K562 (cell line): Measurements from ENCODE around the gene IGF2BP3. TPM values are rescaled to one million over a fixed set of nuclear protein-coding genes. Genes with fewer than 3 reads are reported as not detected.

Source experiments
- ARID3B ChIP-seq: fragments of 250-450 bp; sonication (Bioruptor Pico); IDR thresholded peaks from 2 replicates; pipeline ENCODE4 v1.4.0; 2020; ENCODE audit warnings: borderline replicate concordance
- ELK1 ChIP-seq: sonication (generic); formaldehyde crosslinking; IDR thresholded peaks from 2 replicates; pipeline ENCODE4 v1.8.1; 2022; ENCODE audit warnings: missing genetic modification reagents
- U2AF2 ChIP-seq: fragments of 200-400 bp; formaldehyde crosslinking; optimal IDR thresholded peaks from 2 replicates; pipeline ENCODE3; 2017; ENCODE audit warnings: low read depth, mild to moderate bottlenecking, low read length
- YY1 ChIP-seq, 3 experiments: IDR thresholded peaks; 2 replicates each; pipeline ENCODE4 v1.6.1; 2011; ENCODE audit warnings: low read length in 2 of 3, mild to moderate bottlenecking in 2 of 3, moderate library complexity in 2 of 3, borderline replicate concordance in 1 of 3, control low read depth in 1 of 3, low read depth in 1 of 3; ENCODE audit not compliant: insufficient read depth in 3 of 3, insufficient replicate concordance in 2 of 3, control insufficient read depth in 1 of 3, insufficient read length in 1 of 3; ENCODE audit errors: extremely low read depth in 1 of 3
- ZNF143 ChIP-seq: sonication (generic); formaldehyde crosslinking; IDR thresholded peaks from 2 replicates; pipeline ENCODE4 v1.9.0; 2022; ENCODE audit warnings: mild to moderate bottlenecking, missing genetic modification reagents
- polyA plus RNA-seq, 8 experiments: library from polyadenylated mRNA; depleted of rRNA in 4 of 8; stranded (reverse) in 5 of 8; unstranded in 3 of 8; fragments of >200 nt; fragmentation: Nextera tagmentation in 2 of 8; fragmentation: Illumina TruSeq in 1 of 8; extraction: Ambion mirVana in 2 of 8; extraction: Trizol in 1 of 8; gene quantifications; 2 replicates each; pipeline versions ENCODE4 v1.2.1 to v1.2.3, GENCODE V29; 2011 to 2014; ENCODE audit warnings: inconsistent platforms in 1 of 8, missing spikeins in 1 of 8
- total RNA-seq, 7 experiments: library from RNA; depleted of rRNA in 6 of 7; stranded (reverse); fragments of >200 nt in 6 of 7; fragmentation: Illumina TruSeq in 2 of 7; extraction: Trizol in 2 of 7; gene quantifications; 2 replicates each; pipeline versions ENCODE4 v1.2.1 to v1.2.3, GENCODE V29; 2011 to 2021; ENCODE audit warnings: low replicate concordance in 1 of 7

IGF2BP3 gene
- total and polyA plus RNA-seq, 9 of the 15 experiments (the other 6 are each of a cell fraction or from before 2014, with no cell fraction given): 8.4 to 88.1 (median 61.2) TPM

DNA sequence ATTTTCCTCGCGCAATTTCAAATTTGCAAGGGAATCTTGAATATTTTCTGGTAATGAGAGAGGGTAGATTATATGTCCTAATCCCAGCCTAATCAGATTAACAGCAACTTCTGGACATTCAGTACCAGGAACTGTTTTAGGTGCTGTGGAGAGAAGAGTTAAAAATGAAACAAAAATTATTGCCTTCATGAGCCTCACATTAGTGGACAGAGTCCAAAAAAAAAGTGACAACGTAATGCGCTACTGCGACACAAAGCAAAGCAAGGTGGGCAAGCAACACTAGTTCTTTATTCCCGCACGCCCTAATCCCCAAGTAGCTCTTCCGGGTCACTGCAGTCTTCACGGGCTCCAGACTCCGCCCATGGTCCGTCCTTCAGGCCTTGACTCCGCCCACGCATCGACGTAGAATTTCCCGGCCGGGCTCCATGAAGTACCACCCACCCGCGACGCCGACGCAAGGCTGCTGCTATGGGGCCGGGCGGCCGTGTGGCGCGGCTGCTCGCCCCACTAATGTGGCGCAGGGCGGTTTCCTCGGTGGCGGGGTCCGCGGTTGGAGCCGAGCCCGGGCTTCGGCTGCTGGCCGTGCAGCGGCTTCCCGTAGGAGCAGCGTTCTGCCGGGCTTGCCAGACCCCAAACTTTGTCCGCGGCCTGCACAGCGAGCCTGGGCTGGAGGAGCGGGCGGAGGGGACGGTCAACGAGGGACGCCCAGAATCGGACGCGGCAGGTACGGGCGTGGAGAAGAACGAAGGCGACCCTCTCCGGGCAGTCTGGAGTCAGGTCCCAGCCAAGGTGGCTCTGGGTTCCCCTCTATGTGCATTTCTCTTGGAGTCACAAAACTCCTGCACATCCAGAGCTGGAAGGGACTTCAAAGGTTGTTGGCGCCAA, 171.2 kb downstream of the IGF2BP3 start, which contains the start of gene MALSU1 (continued):
- no peak for TF ChIP-seq ARID3B (CRISPR knock-in tag)
- peak in 2 of 3 experiments; percentile 83 to 85 for TF ChIP-seq YY1 (IDR thresholded peaks at IDR 0.05; ENCODE audit: borderline replicate concordance in 1 of 3, control insufficient read depth in 1 of 3, extremely low read depth in 1 of 3, insufficient read depth in 3 of 3, insufficient read length in 1 of 3, insufficient replicate concordance in 2 of 3, low read depth in 1 of 3, low read length in 2 of 3)
- no peak for TF ChIP-seq ZNF143 (CRISPR knock-in tag)
- no peak for TF ChIP-seq ELK1 (CRISPR knock-in tag)
- no peak for TF ChIP-seq U2AF2
